ENCODE data around the gene RBM5. TPM values are rescaled to one million over a fixed set of nuclear protein-coding genes. Genes with fewer than 3 reads are reported as not detected.

The RBM5 gene
- total RNA-seq, 2 donors from 2014 or later = 58.7 to 75.8 TPM

DNA sequence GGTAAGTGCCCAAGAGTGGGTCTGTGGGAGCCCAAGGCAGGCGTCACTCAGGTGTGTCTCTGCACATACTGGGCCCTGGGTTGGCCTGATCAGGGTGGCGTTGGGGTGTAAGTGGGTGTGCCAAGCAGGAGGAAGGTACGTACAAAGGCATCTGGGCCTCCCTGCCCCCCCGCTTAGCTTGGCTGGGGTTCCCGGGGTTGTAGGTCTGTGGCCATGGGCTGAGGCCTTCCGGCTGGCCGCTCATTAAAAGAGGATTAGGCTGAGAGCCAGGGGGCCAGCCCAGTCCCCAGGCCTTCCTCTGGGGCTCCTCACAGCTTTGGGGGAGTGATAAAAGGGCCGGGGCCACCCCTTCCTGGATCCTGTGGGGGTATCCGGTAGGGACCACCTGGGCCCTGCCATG, 79.7 kb downstream of the RBM5 start:
- DNase-seq (ENCODE audit: low spot score) = no peak
- H3K36me3 ChIP-seq = no peaks in the 10 kb centered on the region
- no peaks in the 10 kb centered on the region for H3K27me3 ChIP-seq
- TF ChIP-seq CTCF (IDR thresholded peaks at IDR 0.05) = no peak
- peak overlapping the region; percentile 61 to 77 for H3K27ac ChIP-seq
- H3K4me3 ChIP-seq = no peak overlapping the region
- no peaks in the 10 kb centered on the region for H3K9me3 ChIP-seq
- H3K4me1 ChIP-seq = peaks cover 0 to 95% of the 10 kb centered on the region in 2 donors

Other genes with a start within 250 kb of the RBM5 start
- 1 to 10 TPM in 1 of 2 donors, under 1 TPM in 1; 0.98 to 2.0 TPM for gene TRAIP, start 232.4 kb upstream of the RBM5 start, total RNA-seq
- gene CAMKV, start 219.0 kb upstream of the RBM5 start, total RNA-seq = not detected
- 1 to 10 TPM; 1.2 to 4.2 TPM for gene MST1R, start 185.0 kb upstream of the RBM5 start, total RNA-seq
- gene MON1A, start 159.1 kb upstream of the RBM5 start, total RNA-seq = 1 to 10 TPM; 8.4 to 9.4 TPM
- gene RBM6, start 148.8 kb upstream of the RBM5 start, total RNA-seq = 10 to 100 TPM; 34.6 to 38.0 TPM
- gene SEMA3F, start 66.4 kb downstream of the RBM5 start, total RNA-seq = 10 to 100 TPM in 1 of 2 donors, 1 to 10 TPM in 1; 6.3 to 18.7 TPM
- gene GNAT1, start 102.7 kb downstream of the RBM5 start, total RNA-seq = not detected
- gene SLC38A3, start 116.4 kb downstream of the RBM5 start, total RNA-seq = 1 to 10 TPM; 2.4 to 7.9 TPM
- 100 to 1,000 TPM in 1 of 2 donors, 10 to 100 TPM in 1; 72.1 to 127 TPM for gene GNAI2, start 147.3 kb downstream of the RBM5 start, total RNA-seq
- gene SEMA3B, start 180.2 kb downstream of the RBM5 start, total RNA-seq = 10 to 100 TPM; 15.4 to 20.0 TPM
- gene LSMEM2, start 190.2 kb downstream of the RBM5 start, total RNA-seq = 10 to 100 TPM in 1 of 2 donors, 1 to 10 TPM in 1; 9.0 to 10.6 TPM
- 10 to 100 TPM; 51.0 to 58.5 TPM for gene IFRD2, start 203.5 kb downstream of the RBM5 start, total RNA-seq
- gene HYAL3, start 210.5 kb downstream of the RBM5 start, total RNA-seq = 1 to 10 TPM in 1 of 2 donors, under 1 TPM in 1; 0.74 to 3.5 TPM
- 10 to 100 TPM in 1 of 2 donors, 1 to 10 TPM in 1; 9.0 to 10.7 TPM for gene NAA80, start 210.5 kb downstream of the RBM5 start, total RNA-seq
- gene HYAL1, start 214.7 kb downstream of the RBM5 start, total RNA-seq = 10 to 100 TPM; 38.1 to 40.8 TPM
- gene HYAL2, start 233.8 kb downstream of the RBM5 start, total RNA-seq = 100 to 1,000 TPM; 129 to 198 TPM
- gene TUSC2, start 239.3 kb downstream of the RBM5 start, total RNA-seq = 10 to 100 TPM; 23.4 to 29.6 TPM

All from right atrium auricular region (tissue), 2 donors.